ENCODE measurements around the gene CLEC9A.
"Not testable (repeated sequence)": the region's sequence is repeated elsewhere in the genome, so short reads cannot be mapped to it uniquely, and the experiment has no call there.

CLEC9A gene

GRCh38 chr12:10030446-10030845 is at the start of gene CLEC9A:
CLEC9A (plus strand) TSS chr12:10030682; CDS start chr12:10052688, 22,006 bp downstream.
- DNase-seq (ENCODE audit: low spot score): no peak

GRCh38 chr12:9991876-9992275 is 38.6 kb upstream of the CLEC9A start:
- no peak for DNase-seq (ENCODE audit: low spot score)

GRCh38 chr12:9992296-9992695 is 38.2 kb upstream of the CLEC9A start:
- no peak for DNase-seq (ENCODE audit: low spot score)

GRCh38 chr12:9999016-9999415 is 31.5 kb upstream of the CLEC9A start, which contains the start of gene CLEC1B:
CLEC1B (minus strand) TSS chr12:9999121; CDS start chr12:9999100, 21 bp downstream.
- no peak for DNase-seq (ENCODE audit: low spot score)

- no peak for DNase-seq (ENCODE audit: low spot score)
Measured at GRCh38 chr12:10001171-10001776, 29.2 kb upstream of the CLEC9A start.

- DNase-seq (ENCODE audit: low spot score): no peak
Measured at GRCh38 chr12:10012630-10013330, 17.7 kb upstream of the CLEC9A start.

GRCh38 chr12:10015450-10015849 is 15.0 kb upstream of the CLEC9A start:
- no peak for DNase-seq (ENCODE audit: low spot score)

- DNase-seq (ENCODE audit: low spot score): no peak
Measured at GRCh38 chr12:10016881-10017280, 13.6 kb upstream of the CLEC9A start.

- no peak for DNase-seq (ENCODE audit: low spot score)
Measured at GRCh38 chr12:10018386-10018785, 12.1 kb upstream of the CLEC9A start.

GRCh38 chr12:10021342-10021741 is 9.1 kb upstream of the CLEC9A start:
- no peak for DNase-seq (ENCODE audit: low spot score)

GRCh38 chr12:10025236-10025635 is 5.2 kb upstream of the CLEC9A start:
- DNase-seq (ENCODE audit: low spot score): no peak

- not testable (repeated sequence) for DNase-seq (ENCODE audit: low spot score)
Measured at GRCh38 chr12:10026666-10027065, 3.8 kb upstream of the CLEC9A start.

- no peak for DNase-seq (ENCODE audit: low spot score)
Measured at GRCh38 chr12:10027311-10027710, 3.2 kb upstream of the CLEC9A start.

- DNase-seq (ENCODE audit: low spot score): no peak
Measured at GRCh38 chr12:10027721-10028120, 2.8 kb upstream of the CLEC9A start.

- DNase-seq (ENCODE audit: low spot score): no peak
Measured at GRCh38 chr12:10031321-10031720, 839 bp downstream of the CLEC9A start.

- DNase-seq (ENCODE audit: low spot score): no peak
Measured at GRCh38 chr12:10031771-10032175, 1.3 kb downstream of the CLEC9A start.

- no peak for DNase-seq (ENCODE audit: low spot score)
Measured at GRCh38 chr12:10033783-10034545, 3.5 kb downstream of the CLEC9A start.

- no peak for DNase-seq (ENCODE audit: low spot score)
Measured at GRCh38 chr12:10042167-10042566, 11.7 kb downstream of the CLEC9A start.

GRCh38 chr12:10048526-10048925 is 18.0 kb downstream of the CLEC9A start:
- DNase-seq (ENCODE audit: low spot score): no peak

GRCh38 chr12:10052193-10052913 is 21.9 kb downstream of the CLEC9A start:
- no peak for DNase-seq (ENCODE audit: low spot score)

GRCh38 chr12:10058387-10058786 is 27.9 kb downstream of the CLEC9A start:
- DNase-seq (ENCODE audit: low spot score): no peak

GRCh38 chr12:10065241-10065640 is 34.8 kb downstream of the CLEC9A start:
- DNase-seq (ENCODE audit: low spot score): no peak
